ENCODE data around the gene SSNA1. TPM values are rescaled to one million over a fixed set of nuclear protein-coding genes. Genes with fewer than 3 reads are reported as not detected.

The SSNA1 gene
- total RNA-seq, 4 donors from 2014 or later, result 58.2 to 99.5 (median 76.7) TPM

- peaks cover 0 to 58% (median 40%) of the 10 kb centered on the region in 4 donors for H3K27me3 ChIP-seq
- WGBS, result 3% methylated on average over 6 of the region's 25 CpGs
- H3K36me3 ChIP-seq, result no peaks in the 10 kb centered on the region
- intact Hi-C loops (cut with DNase I), result loop anchor here (2.0 kb wide), 1 partner anchor 108 kb away; no protein-coding TSS in a partner anchor
- DNase-seq (ENCODE audit: extremely low spot score), result no peak
- no peaks in the 10 kb centered on the region for H3K9me3 ChIP-seq
- H3K27ac ChIP-seq (replicated peaks in 1 of 4), result no peak within 1 kb of the TSS
- H3K4me1 ChIP-seq, result peaks cover 15 to 30% (median 27%) of the 10 kb centered on the region in 4 donors
- TF ChIP-seq CTCF (IDR thresholded peaks at IDR 0.05), result peak; percentile 74 to 95 (median 86)
- TF ChIP-seq POLR2AphosphoS5 (IDR thresholded peaks at IDR 0.05), result peak in 1 of 2 donors; percentile 19
- no peak for TF ChIP-seq EP300 (IDR thresholded peaks at IDR 0.05)
- no peak for TF ChIP-seq POLR2A (IDR thresholded peaks at IDR 0.05; ENCODE audit: low read depth)
- H3K4me3 ChIP-seq, result no peak within 1 kb of the TSS
Measured at GRCh38 chr9:137227054-137227852, 38.8 kb downstream of the SSNA1 start, which contains the start of gene RNF224. Gene RNF224, plus strand, starts transcription at chr9:137227502. Its CDS starts 834 bp downstream, at chr9:137228336.

- Histone ChIP-seq H3K4me3 (no peak overlapping the region), H3K9me3 (no peaks in the 10 kb centered on the region), H3K27ac (replicated peaks in 1 of 4) (no peak overlapping the region), H3K4me1 (peaks cover 8 to 22% (median 19%) of the 10 kb centered on the region in 4 donors), H3K27me3 (peaks cover 0 to 65% (median 44%) of the 10 kb centered on the region in 4 donors), H3K36me3 (no peaks in the 10 kb centered on the region)
- no peak for DNase-seq (ENCODE audit: extremely low spot score)
- intact Hi-C loops (cut with DNase I), result loop anchor here (2.0 kb wide), 1 partner anchor 109 kb away; no protein-coding TSS in a partner anchor
- no peak for TF ChIP-seq EP300 (IDR thresholded peaks at IDR 0.05)
- no peak for TF ChIP-seq POLR2AphosphoS5 (IDR thresholded peaks at IDR 0.05)
- TF ChIP-seq POLR2A (IDR thresholded peaks at IDR 0.05; ENCODE audit: low read depth), result no peak
- TF ChIP-seq CTCF (IDR thresholded peaks at IDR 0.05), result no peak
- WGBS, result 13% methylated on average over 4 of the region's 18 CpGs
Measured at GRCh38 chr9:137227853-137228505, 39.5 kb downstream of the SSNA1 start.

GRCh38 chr9:137228506-137228967 lies 40.1 kb downstream of the SSNA1 start:
- Histone ChIP-seq H3K36me3 (no peaks in the 10 kb centered on the region), H3K9me3 (no peaks in the 10 kb centered on the region), H3K27me3 (peaks cover 0 to 71% (median 44%) of the 10 kb centered on the region in 4 donors), H3K27ac (replicated peaks in 1 of 4) (no peak overlapping the region), H3K4me3 (no peak overlapping the region), H3K4me1 (peaks cover 7 to 21% (median 18%) of the 10 kb centered on the region in 4 donors)
- intact Hi-C loops (cut with DNase I), result no loop called here
- no peak for DNase-seq (ENCODE audit: extremely low spot score)
- no peak for TF ChIP-seq CTCF (IDR thresholded peaks at IDR 0.05)
- no peak for TF ChIP-seq EP300 (IDR thresholded peaks at IDR 0.05)
- TF ChIP-seq POLR2AphosphoS5 (IDR thresholded peaks at IDR 0.05), result no peak
- no peak for TF ChIP-seq POLR2A (IDR thresholded peaks at IDR 0.05; ENCODE audit: low read depth)
- 58% methylated on average over 8 of the region's 29 CpGs for WGBS

- Histone ChIP-seq H3K27ac (replicated peaks in 1 of 4) (no peak overlapping the region), H3K27me3 (peaks cover 0 to 78% (median 44%) of the 10 kb centered on the region in 4 donors), H3K4me1 (peaks cover 2 to 19% (median 13%) of the 10 kb centered on the region in 4 donors), H3K4me3 (no peak overlapping the region), H3K36me3 (no peaks in the 10 kb centered on the region), H3K9me3 (no peaks in the 10 kb centered on the region)
- TF ChIP-seq POLR2AphosphoS5 (IDR thresholded peaks at IDR 0.05), result no peak
- TF ChIP-seq EP300 (IDR thresholded peaks at IDR 0.05), result no peak
- TF ChIP-seq CTCF (IDR thresholded peaks at IDR 0.05), result no peak
- TF ChIP-seq POLR2A (IDR thresholded peaks at IDR 0.05; ENCODE audit: low read depth), result no peak
- intact Hi-C loops (cut with DNase I), result no loop called here
- DNase-seq (ENCODE audit: extremely low spot score), result no peak
- 64% methylated on average over 25 of the region's 27 CpGs for WGBS
Measured at GRCh38 chr9:137228968-137229896, 40.8 kb downstream of the SSNA1 start.
